22Rv1 (cell line): Measurements from ENCODE around the gene SEPTIN2.

Source experiments
- CTCF ChIP-seq: fragments of 450-650 bp; IDR thresholded peaks from 2 replicates; pipeline ENCODE4 v1.5.1; 2017; ENCODE audit warnings: mild to moderate bottlenecking
- ZFX ChIP-seq: fragments of 450-650 bp; IDR thresholded peaks from 2 replicates; pipeline ENCODE4 v1.6.1; 2017; ENCODE audit warnings: antibody characterized with exemption, borderline replicate concordance

- no peak for TF ChIP-seq CTCF
- no peak for TF ChIP-seq ZFX
Observed at GRCh38 chr2:241325257-241325656, 9.5 kb downstream of the SEPTIN2 start.
